Activated T-cell treated with anti-CD3 and anti-CD28 coated beads, Interleukin-2, amount 50 U/mL, for 72 hours (primary cell): ENCODE measurements around the gene PHTF2. TPM values are rescaled to one million over a fixed set of nuclear protein-coding genes. Genes with fewer than 3 reads are reported as not detected.
"Not testable (repeated sequence)": the region's sequence is repeated elsewhere in the genome, so short reads cannot be mapped to it uniquely, and the experiment has no call there.

Experiments
- ATAC-seq, 2 donors: fragments of 150-1000 bp; cut with Tn5 transposase; replicated peaks in 1 of 2; 2 replicates each; pipeline ENCODE4 v1.10.0; 2021; ENCODE audit warnings: moderate library complexity in 2 of 2, mild to moderate bottlenecking in 1 of 2
- DNase-seq, 2 donors: peaks; one replicate each; pipeline ENCODE4 v3.0.0; 2021 to 2022; ENCODE audit warnings: mixed read lengths in 1 of 2
- H3K27ac Mint-ChIP-seq: one replicate; pipeline ENCODE4 v1.8.0; 2022; ENCODE audit warnings: mild to moderate bottlenecking, moderate library complexity, mixed read lengths
- H3K27me3 Mint-ChIP-seq: one replicate; pipeline ENCODE4 v1.8.0; 2022; ENCODE audit warnings: low read depth, mixed read lengths
- H3K36me3 Mint-ChIP-seq, 2 donors: one replicate each; pipeline ENCODE4 v1.8.0; 2022; ENCODE audit warnings: mixed read lengths in 2 of 2, mild to moderate bottlenecking in 1 of 2; ENCODE audit not compliant: insufficient read depth in 2 of 2
- H3K4me1 Mint-ChIP-seq: one replicate; pipeline ENCODE4 v1.8.0; 2022; ENCODE audit warnings: low read depth, mixed read lengths
- H3K4me3 Mint-ChIP-seq, 2 donors: one replicate each; pipeline ENCODE4 v1.8.0; 2022; ENCODE audit warnings: mild to moderate bottlenecking in 2 of 2, mixed read lengths in 2 of 2, moderate library complexity in 2 of 2
- H3K9me3 Mint-ChIP-seq, 2 donors: one replicate each; pipeline ENCODE4 v1.8.0; 2022; ENCODE audit warnings: mixed read lengths in 2 of 2
- total RNA-seq, 2 donors: library from RNA; stranded (reverse); gene quantifications; one replicate each; pipeline ENCODE4 v1.2.3, GENCODE V29; 2022

Gene PHTF2
- total RNA-seq, 2 donors from 2014 or later, result 16.3 to 25.5 TPM

DNA sequence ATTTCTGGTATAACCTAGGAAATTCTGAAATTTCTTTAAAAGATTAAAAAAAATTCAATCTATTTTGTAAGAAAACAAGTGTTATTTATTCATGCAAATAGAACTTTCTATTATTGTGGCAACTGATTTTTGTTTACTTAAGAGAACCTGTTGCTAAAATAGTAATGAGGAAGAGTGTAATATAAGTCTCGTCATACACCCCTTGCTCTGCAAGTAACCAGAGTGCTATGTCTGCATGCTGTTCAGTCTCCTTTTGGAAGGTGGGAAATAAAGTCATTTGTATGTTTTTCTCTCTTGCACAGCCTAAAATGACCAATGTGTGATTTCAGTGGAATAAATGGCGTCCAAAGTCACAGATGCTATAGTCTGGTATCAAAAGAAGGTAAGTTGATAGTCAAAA lies 41.3 kb downstream of the PHTF2 start:
- ATAC-seq (no peak), DNase-seq (no peak)
- no peaks in the 10 kb centered on the region for H3K36me3 Mint-ChIP-seq
- no peaks in the 10 kb centered on the region for H3K27me3 Mint-ChIP-seq
- H3K4me1 Mint-ChIP-seq, result peaks cover 4% of the 10 kb centered on the region
- no peak overlapping the region for H3K4me3 Mint-ChIP-seq
- no peaks in the 10 kb centered on the region for H3K9me3 Mint-ChIP-seq
- no peak overlapping the region for H3K27ac Mint-ChIP-seq

DNA sequence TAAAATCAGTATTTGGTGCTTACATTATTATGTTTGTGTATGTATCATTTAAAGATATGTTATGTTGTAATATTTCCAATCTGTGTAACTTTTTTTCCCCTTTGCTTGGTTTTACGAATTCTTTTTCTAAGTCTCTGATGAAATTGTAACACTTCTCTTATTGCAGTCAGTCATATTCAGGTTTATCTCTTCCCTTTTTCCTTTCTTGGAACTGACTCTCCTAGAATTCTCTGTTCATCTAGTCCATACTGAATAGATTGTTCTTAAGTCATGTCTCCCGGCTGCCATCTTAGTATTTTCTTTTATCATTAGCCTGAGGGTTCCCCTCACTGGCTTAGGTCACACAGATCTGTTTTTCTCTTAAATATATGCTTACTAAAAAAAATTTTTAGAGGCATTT lies 44.6 kb downstream of the PHTF2 start:
- H3K4me3 Mint-ChIP-seq, result no peak overlapping the region
- peaks cover 0 to 2% of the 10 kb centered on the region in 2 donors for H3K36me3 Mint-ChIP-seq
- ATAC-seq (no peak), DNase-seq (no peak)
- no peak overlapping the region for H3K27ac Mint-ChIP-seq
- peaks cover 7% of the 10 kb centered on the region for H3K4me1 Mint-ChIP-seq
- no peaks in the 10 kb centered on the region for H3K27me3 Mint-ChIP-seq
- peaks cover 0 to 1% of the 10 kb centered on the region in 2 donors for H3K9me3 Mint-ChIP-seq

GRCh38 chr7:77846317-77847092 lies 47.9 kb downstream of the PHTF2 start:
- peaks cover 0 to 2% of the 10 kb centered on the region in 2 donors for H3K36me3 Mint-ChIP-seq

GRCh38 chr7:77855371-77856083 lies 57.0 kb downstream of the PHTF2 start:
- Mint-ChIP-seq H3K27ac (no peak overlapping the region), H3K9me3 (peaks cover 0 to 2% of the 10 kb centered on the region in 2 donors), H3K4me1 (peaks cover 29% of the 10 kb centered on the region), H3K36me3 (no peaks in the 10 kb centered on the region), H3K4me3 (no peak overlapping the region), H3K27me3 (no peaks in the 10 kb centered on the region)
- no peak for DNase-seq
- ATAC-seq, result no peak

More at GRCh38 chr7:77846317-77847092, 47.9 kb downstream of the PHTF2 start:
- no peak overlapping the region for H3K4me3 Mint-ChIP-seq
- no peak for DNase-seq
- H3K4me1 Mint-ChIP-seq, result peaks cover 14% of the 10 kb centered on the region
- ATAC-seq, result no peak
- no peaks in the 10 kb centered on the region for H3K27me3 Mint-ChIP-seq
- no peak overlapping the region for H3K27ac Mint-ChIP-seq
- H3K9me3 Mint-ChIP-seq, result peaks cover 0 to 1% of the 10 kb centered on the region in 2 donors

GRCh38 chr7:77858278-77858677 lies 59.7 kb downstream of the PHTF2 start:
- Mint-ChIP-seq H3K27ac (peak overlapping the region; percentile 79), H3K36me3 (no peaks in the 10 kb centered on the region), H3K9me3 (peaks cover 0 to 2% of the 10 kb centered on the region in 2 donors), H3K4me1 (peaks cover 26% of the 10 kb centered on the region), H3K27me3 (no peaks in the 10 kb centered on the region), H3K4me3 (no peak overlapping the region)
- ATAC-seq, result no peak
- no peak for DNase-seq

GRCh38 chr7:77859343-77859742 lies 60.8 kb downstream of the PHTF2 start:
- no peak for ATAC-seq
- no peaks in the 10 kb centered on the region for H3K9me3 Mint-ChIP-seq
- no peak for DNase-seq
- H3K4me1 Mint-ChIP-seq, result peaks cover 26% of the 10 kb centered on the region
- H3K36me3 Mint-ChIP-seq, result no peaks in the 10 kb centered on the region
- no peak overlapping the region for H3K4me3 Mint-ChIP-seq
- H3K27me3 Mint-ChIP-seq, result no peaks in the 10 kb centered on the region
- H3K27ac Mint-ChIP-seq, result no peak overlapping the region

DNA sequence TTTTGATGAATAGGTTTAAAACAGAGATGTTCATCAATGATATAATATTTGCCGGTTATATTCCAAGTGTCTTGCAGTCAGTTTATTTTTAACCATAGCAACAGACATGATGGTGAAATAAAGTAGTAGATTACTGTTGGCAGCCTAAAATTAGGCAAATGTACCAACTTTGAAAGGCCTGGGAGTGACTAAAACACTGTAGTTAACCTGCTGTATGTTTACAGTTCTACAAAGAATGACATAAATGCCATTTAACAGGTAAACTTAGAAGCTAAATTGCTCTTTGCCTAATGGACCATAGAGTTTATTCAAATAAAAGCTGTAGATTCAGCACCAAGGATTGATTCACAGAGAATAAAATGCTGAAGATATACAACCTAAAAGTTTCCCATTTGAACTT lies 64.1 kb downstream of the PHTF2 start:
- no peak for ATAC-seq

GRCh38 chr7:77863860-77864259 lies 65.3 kb downstream of the PHTF2 start:
- no peaks in the 10 kb centered on the region for H3K9me3 Mint-ChIP-seq
- H3K4me1 Mint-ChIP-seq, result peaks cover 17% of the 10 kb centered on the region
- H3K27me3 Mint-ChIP-seq, result no peaks in the 10 kb centered on the region
- H3K36me3 Mint-ChIP-seq, result no peaks in the 10 kb centered on the region
- H3K27ac Mint-ChIP-seq, result peak overlapping the region; percentile 31
- ATAC-seq (no peak), DNase-seq (no peak)
- no peak overlapping the region for H3K4me3 Mint-ChIP-seq

More for the DNA sequence above, 64.1 kb downstream of the PHTF2 start:
- Mint-ChIP-seq H3K36me3 (no peaks in the 10 kb centered on the region), H3K9me3 (no peaks in the 10 kb centered on the region), H3K4me3 (no peak overlapping the region), H3K27ac (no peak overlapping the region), H3K4me1 (peaks cover 20% of the 10 kb centered on the region), H3K27me3 (no peaks in the 10 kb centered on the region)
- DNase-seq, result no peak

GRCh38 chr7:77866370-77866769 lies 67.8 kb downstream of the PHTF2 start:
- no peak for ATAC-seq
- Mint-ChIP-seq H3K36me3 (peaks cover 2% of the 10 kb centered on the region in 2 donors), H3K27ac (no peak overlapping the region), H3K4me1 (peaks cover 5% of the 10 kb centered on the region), H3K27me3 (no peaks in the 10 kb centered on the region), H3K4me3 (no peak overlapping the region), H3K9me3 (peaks cover 4 to 6% of the 10 kb centered on the region in 2 donors)
- DNase-seq, result no peak

- Mint-ChIP-seq H3K36me3 (peaks cover 2% of the 10 kb centered on the region in 2 donors), H3K9me3 (peaks cover 4 to 6% of the 10 kb centered on the region in 2 donors), H3K4me1 (peaks cover 5% of the 10 kb centered on the region), H3K27ac (no peak overlapping the region), H3K27me3 (no peaks in the 10 kb centered on the region), H3K4me3 (no peak overlapping the region)
- DNase-seq (no peak), ATAC-seq (no peak)
Observed at GRCh38 chr7:77866786-77867536, 68.4 kb downstream of the PHTF2 start.

DNA sequence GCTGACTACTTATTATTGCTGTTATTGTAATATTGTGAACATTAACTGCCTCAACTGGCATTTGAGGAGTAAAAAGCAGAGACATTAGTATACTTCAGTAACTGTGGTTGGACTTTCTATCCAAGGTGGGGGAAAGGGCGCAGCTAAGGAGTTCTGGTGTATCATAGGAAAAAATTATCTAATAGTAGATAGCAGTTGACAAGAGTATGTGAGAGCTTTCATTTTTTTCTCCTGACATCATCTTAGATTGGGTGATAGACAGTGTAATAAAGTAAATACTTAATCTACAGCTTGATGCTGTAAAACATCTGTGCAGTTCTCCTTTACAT lies 68.9 kb downstream of the PHTF2 start:
- peaks cover 5% of the 10 kb centered on the region for H3K4me1 Mint-ChIP-seq
- no peaks in the 10 kb centered on the region for H3K27me3 Mint-ChIP-seq
- no peak overlapping the region for H3K27ac Mint-ChIP-seq
- no peak overlapping the region for H3K4me3 Mint-ChIP-seq
- peaks cover 2% of the 10 kb centered on the region in 2 donors for H3K36me3 Mint-ChIP-seq
- DNase-seq (no peak), ATAC-seq (no peak)
- H3K9me3 Mint-ChIP-seq, result peaks cover 4 to 6% of the 10 kb centered on the region in 2 donors

- not testable (repeated sequence) for H3K9me3 Mint-ChIP-seq, H3K4me1 Mint-ChIP-seq, H3K4me3 Mint-ChIP-seq, DNase-seq, H3K36me3 Mint-ChIP-seq, H3K27ac Mint-ChIP-seq, H3K27me3 Mint-ChIP-seq, ATAC-seq
Observed at GRCh38 chr7:77872256-77872655, 73.7 kb downstream of the PHTF2 start.
